Activated T-cell treated with anti-CD3 and anti-CD28 coated beads, Interleukin-2, amount 50 U/mL, for 1 hour (primary cell): ENCODE measurements around the gene SEC61G.

Source experiments
- DNase-seq: peaks from one replicate; pipeline ENCODE4 v3.0.0-alpha.2; 2020

Gene SEC61G

DNA sequence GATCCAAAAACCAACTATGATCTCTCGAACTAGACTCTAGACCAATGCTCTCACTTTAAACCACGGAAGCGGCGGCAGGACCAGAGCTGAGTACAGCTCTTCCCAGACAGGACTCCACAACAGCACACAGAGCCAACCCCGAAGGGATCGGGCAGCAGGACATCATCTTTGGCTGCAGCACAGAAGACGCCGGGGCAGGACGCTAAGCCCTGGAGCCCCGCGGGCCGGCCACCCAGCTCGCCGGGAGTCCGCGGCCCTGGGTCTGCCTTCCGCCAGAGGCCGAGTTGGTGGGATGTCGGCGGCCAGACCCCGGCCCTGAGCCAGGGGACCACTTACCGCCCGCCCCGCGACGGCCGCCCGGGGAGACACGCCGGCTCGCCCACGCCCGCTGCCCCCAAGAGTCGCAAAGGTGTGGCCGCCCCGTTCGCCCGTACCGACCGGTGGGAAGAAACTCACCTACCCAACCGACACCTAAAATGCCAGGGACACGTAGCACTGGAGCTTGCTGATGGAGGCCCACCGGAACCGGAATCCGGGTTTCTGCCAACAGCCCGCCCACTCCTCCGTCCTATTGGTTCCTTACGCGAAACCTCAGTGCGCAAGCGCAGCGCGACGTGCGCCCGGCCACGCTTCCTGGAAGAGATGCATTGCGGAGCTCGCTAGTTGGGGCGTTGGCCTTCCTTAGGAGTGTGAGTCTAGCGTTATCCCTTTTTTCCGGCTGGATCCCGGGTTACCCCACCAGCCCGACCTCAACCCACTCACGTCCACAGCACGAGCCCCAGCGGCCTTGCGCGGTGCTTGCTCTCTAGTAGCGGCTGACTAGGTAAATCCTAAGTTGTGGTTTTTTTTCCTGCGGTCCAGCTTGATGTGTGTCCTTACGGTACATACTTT is at the start of gene SEC61G:
SEC61G (minus strand) TSS at position 510 of the 891 bp plus-strand sequence. CDS start 1,623 bp downstream, outside the sequence.
- DNase-seq = peak; percentile 95

DNA sequence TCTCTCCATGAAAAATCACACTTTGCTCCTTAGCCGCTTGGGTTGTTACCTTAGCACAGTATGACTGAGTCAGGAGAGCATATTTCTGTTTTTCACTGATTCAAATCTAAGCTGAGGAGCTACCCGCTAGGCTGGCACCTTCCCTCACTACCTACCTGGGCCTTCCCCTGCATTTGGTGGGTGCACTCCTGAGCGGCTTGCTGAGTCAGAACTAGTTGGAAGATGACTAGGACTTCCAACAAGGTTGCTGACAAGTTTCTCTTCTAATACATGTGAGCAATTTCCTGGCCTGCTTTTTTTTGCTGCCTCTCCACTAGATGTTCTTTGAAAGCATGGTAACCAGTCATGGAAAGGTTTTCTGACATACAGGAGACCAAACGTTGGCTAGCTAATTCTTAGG is 43.8 kb upstream of the SEC61G start:
- DNase-seq = no peak

DNA sequence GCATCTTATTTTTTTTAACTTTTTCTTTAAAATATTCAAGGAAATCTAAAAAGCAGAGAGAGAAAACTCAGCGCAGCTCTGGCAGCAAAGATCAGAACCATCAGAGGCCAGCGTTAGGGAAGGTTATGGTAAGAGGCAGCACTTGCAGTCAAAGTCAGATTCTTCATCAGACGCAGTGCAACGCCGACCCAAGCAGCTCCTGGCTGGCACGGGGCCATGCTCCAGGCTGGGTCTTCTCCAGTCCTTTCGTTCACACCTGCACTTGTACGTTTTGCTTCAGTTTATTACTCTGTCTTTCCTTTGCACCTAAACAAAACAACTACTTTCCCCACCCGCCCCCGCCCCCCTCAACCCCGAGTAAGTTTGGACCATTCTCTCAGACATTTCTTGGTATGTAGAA is 43.1 kb upstream of the SEC61G start:
- DNase-seq = no peak

DNA sequence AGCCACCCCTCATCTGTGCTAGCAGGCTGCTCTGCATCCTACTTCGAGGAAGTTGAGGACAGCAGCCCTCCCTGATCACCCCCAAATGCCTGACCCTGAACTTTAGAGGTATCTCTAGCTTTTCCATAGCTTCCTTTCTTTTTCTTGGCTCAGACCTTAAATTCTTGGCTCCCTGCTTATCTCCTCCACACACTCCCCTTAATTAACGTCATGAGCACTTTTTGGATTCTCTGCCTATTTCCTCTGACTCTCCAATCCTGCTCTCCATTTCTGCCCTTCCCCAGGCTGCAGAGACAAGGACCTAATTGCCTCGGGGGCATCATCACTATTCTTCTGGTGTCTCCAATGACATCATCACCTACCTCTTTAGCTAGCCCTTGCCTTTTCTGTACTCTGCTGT is 40.8 kb upstream of the SEC61G start:
- DNase-seq = no peak

DNA sequence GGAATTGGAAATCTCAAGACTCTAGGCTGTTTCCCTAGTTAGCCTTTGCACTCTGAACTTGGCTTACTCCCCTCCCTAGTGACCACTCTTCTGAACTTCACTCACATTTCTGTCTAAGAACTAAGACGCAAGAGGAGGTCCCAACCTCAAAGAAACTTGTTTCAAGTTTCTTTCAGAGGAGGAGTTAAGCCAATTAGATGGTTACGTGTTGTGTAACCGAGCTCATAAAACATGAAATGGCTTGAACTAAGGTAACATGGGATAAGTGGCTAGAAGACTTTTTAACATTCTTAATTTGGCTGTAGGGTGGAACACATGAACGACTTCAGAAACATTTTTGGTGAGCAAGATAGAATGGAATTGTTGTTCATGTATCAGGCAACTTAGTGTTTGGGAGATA is 39.5 kb upstream of the SEC61G start:
- DNase-seq = no peak

DNA sequence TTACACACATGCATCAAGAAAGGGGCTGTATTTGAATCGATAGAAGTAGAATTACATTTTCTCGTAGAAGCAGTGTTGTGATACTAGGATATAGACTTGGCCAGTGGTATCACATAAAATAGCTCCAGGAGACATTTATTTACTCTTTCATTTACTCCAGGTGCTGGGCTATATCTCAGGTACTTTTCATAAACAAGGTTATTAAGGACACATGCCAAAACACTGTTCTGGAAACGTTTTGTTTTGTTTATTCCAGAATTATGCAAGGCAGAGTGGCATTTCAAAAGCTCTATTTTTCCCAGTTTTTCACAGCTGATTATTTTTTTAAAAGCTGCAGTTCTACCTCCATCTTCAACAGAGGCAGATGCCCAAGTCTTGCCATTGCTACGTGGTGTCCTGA is 37.8 kb upstream of the SEC61G start:
- DNase-seq = no peak

DNA sequence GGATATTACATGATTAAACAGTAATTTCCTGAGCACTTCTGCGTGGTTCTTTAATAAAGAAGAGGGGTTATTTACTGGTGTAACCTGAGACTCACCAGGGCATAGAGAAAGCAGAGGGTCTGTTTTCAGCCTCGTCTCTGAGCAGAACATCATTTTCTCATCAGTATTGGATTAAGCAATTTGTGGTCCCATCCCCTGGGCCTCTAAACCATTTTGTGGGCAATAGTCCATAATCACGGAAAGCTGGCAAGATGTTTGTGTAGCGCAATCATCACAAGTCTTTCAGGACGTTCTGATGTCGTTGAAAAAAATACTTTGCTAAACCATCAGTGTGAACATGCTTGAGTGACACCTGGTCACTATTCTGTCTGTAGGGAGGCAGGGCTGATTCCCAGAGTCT is 37.1 kb upstream of the SEC61G start:
- no peak for DNase-seq

DNA sequence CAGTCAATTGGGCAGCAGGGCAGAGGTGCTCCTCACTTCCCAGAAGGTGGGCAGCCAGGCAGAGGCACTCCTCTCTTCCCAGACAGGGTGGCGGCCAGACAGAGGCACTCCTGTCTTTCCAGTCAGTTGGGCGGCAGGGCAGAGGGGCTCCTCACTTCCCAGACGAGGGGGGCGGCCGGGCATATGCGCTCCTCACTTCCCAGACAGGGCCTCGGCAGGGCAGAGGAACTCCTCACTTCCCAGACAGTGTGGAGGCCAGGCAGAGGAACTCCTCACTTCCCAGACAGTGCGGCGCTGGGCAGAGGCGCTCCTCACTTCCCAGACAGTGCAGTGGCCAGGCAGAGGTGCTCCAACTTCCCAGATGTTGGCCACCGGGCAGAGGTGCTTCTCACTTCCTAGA is 33.4 kb upstream of the SEC61G start:
- no peak for DNase-seq

DNA sequence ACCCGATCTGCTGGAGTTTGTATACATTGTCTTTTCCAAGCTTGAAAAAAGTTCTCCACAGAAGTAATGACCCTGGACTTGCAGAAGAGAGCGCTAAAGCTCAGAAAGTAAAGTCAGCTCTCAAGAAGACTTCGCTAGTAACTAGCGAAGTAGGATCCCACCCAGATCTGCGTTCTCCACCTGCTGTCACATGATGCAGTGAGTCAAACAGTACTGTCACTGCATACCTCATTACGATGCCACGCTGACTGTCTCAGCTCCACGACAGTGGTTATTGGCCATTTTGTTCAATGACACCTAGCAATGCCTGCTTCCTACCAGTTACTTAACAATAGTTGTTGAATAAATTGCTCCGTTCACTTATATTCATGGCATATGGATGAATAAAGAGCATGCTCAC is 29.7 kb upstream of the SEC61G start:
- DNase-seq = no peak

DNA sequence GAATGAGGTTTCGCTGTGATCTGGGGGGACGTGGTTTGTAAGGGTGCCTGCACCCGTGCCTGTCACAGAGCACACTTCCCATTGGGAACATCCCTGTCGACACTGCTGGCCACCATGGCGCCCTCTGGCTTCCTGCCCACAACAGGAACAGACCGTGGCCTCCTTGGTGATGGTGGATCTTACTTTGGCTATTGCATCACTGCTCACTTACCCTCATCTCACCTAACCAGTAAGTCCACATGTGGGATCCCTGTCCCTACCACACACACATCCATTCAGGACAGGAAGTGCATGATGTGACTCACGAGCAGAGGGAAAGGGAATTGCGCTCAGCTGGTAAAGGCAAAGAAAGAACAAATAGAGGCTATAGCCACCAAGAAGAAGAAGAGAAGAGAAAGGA is 26.2 kb upstream of the SEC61G start:
- DNase-seq = no peak

DNA sequence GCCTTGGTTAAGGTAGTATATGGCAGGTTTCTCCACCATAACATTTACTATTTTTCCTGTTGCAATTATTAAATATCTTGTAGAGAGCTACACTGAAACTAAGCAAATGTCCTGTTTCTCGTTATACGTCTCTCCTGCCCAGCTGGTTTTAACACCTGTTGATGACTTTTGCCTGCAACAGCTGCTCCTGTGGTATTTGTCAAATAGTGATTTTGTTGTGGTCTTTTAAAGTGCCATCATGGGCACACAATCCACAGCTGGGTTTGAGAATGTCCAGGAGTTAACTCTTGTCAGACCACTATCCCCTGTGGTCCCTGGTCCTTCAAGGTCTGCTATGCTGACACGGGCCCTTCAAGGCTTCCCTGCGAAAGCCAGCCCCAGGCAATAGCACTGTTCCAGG is 24.9 kb upstream of the SEC61G start:
- no peak for DNase-seq

DNA sequence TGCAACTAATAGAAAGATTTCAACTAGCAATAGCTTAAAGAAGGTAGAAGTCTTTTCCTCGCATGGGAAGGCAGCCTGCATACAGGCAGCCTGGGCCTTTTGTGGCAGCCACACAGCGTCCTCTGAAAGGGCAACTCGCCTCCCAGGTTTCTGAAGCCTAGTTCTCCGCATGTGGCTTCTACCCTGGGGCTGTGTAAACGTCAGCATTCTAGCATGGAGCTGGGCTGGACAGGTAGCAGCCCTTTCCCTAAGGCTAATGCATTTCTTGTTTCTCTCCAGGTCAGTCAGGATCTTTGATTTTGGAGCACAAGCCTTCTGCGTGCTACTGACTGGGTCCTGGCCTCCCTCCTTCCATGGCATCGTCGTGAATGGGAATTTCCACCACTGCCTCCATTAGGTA is 23.8 kb upstream of the SEC61G start:
- DNase-seq = no peak

DNA sequence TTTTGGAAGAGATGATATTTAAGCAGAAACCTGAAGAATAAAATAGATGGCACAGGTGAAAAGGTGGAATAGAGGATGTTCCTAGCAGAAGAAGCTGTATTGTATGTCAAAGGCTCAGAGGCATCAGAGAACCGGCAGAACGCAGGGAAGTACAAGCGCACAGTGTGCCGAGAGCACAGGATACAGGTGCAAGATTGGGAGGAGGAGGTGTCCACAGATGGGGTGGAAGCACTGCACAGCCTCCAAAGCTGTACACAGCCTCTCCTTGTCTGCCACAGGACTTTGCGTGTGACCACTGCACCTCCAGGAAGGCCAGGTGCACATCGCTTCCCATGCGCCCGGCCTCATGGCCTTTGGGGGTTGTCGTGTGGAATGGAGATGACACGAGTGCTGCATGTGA is 23.3 kb upstream of the SEC61G start:
- no peak for DNase-seq

DNA sequence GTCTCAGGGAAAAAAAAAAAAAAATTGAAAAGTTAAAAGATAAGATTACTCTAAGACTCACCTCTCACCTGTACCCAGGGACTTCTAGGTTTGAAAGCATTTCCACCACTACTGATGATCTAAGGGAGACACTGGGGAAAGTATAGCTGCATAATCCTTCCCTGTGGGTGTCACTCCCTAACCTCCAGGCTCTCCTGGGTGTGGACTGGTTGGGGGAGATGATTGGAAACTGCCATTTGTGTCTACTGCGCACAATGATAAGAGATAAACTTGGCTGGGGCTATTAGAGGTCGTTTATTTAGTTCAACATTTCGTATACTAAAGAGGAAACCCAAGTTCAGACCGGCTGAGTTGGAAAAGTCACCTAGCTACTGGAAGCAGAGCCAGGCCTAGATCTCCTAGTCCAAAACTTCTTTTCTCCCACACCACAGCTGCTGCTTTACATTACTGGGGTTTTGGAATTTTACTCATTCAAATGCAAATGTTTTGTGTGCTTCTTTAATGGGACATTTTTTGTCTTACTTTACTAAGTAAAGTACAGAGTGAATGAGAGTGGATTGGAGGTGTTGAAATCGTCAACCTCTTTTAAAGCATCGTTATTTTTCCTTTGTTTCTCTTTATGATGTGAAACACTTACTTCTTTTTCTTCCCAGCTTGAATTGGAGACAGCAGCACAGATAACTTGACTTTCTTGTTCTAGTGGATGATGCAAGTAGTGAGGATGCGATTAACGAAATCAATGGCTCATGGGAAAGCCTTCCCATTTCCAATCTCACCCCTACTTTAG is 22.3 kb upstream of the SEC61G start:
- no peak for DNase-seq

DNA sequence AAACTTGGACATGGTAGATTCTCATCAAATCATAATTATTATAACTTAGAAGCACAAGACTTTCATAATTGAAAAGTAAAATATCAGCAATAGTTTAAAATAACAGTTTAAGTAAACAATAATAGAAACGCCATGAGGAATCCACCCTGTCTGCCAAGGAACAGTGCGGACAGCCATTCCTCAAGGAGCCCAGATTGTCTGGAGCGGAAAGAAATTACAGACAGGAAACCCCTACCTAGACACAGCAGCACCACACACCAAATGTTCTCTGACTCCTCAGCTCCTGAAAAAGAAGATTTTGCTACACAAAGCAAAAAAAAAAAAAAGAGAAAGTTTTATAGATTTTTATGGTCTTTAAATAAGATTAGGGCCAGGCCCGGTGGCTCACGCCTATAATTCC is 21.5 kb upstream of the SEC61G start:
- no peak for DNase-seq

DNA sequence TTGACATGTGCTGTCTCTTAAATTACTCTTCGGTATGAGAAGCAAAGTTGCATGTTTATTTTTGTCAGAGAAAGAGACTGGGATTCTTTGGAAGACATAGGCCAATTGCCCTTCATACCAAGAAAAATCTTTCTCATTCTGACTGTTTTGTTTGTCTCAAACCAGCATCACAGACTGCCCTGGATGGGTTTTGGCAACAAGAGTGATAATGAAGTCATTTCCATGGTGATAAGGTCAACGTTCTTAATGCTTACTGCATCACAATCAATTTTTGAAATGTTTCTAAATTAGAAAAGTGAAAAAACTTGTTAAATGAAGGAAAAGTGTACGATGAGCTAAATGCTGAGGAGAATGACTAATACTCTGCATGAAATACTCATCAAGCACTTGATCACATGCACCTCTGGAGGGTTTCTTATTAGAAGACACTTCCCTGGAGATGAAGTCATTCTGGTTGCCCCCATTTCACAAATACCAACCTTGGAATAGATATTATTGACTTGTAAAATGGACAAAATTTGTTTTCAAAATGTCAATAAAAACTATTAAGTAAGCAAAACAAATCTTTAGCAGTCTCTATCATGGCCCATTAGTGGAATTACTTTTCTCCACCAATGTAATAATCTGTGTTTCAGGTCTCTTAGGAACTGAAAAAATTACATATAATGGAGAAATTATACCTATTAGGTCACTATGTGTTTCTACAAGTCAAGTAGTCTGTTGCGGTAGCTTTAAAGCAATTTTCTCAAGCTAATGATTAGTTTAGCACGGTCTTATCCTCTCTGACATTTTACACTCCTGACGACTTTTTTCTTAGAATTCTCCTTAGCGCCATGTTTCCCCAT is 19.9 kb upstream of the SEC61G start:
- no peak for DNase-seq

DNA sequence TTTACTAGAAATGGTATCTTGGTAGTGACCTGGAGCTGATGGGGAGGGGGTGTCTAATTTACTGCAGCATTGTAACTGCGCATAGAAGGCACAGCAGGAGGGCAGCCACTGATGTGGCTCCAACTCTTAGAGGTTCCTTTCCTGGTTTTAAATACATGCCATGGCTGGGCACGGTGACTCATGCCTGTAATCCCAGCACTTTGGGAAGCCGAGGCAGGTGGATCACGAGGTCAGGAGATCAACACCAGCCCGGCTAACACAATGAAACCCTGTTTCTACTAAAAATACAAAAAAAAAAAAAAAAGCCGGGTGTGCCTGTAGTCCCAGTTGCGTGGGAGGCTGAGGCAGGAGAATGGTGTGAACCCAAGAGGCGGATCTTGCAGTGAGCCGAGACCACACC is 19.2 kb upstream of the SEC61G start:
- DNase-seq = no peak

DNA sequence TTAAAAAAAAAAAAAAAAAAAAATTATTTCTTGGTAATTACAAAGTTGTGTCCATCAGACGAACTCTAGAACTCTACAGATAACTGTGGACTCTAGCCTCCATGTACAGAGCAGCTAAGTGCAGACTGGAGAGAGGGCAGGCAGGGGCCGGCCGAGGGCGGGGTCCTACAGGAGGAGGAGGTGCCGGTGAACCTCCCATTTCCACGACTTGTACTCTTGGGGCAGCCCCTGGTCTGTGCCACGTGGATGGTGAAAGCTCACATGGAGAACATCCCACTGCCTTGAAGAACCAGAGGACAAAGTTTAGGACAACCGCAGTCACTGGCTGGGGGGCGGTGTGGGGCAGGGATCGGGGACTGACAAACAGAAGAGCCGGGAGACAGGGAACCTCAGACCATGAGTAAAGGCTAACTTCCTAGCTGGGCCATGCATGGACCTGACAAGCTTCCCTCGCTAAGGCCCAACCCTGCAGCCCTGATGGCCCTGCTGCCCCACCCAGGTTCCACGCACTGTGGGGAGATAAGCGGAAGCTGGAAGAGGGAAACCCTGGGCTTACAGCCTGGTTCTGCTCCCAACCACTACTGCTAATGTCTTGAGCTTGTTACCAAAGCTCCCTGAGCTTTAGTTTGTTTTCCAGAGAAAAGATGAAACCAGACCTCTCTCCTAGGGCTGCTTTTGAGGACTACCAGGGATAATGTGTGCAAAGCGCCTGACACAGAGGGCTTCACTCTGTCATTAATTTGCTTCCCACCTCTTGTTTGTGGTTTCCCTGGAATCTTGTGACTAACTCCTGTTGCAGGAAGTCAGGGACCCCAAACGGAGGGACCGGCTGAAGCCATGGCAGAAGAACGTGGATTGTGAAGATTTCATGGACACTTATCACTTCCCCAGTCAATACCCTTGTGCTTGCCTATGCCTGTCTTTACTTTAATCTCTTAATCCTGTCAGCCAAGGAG is 16.1 kb upstream of the SEC61G start:
- DNase-seq = no peak

DNA sequence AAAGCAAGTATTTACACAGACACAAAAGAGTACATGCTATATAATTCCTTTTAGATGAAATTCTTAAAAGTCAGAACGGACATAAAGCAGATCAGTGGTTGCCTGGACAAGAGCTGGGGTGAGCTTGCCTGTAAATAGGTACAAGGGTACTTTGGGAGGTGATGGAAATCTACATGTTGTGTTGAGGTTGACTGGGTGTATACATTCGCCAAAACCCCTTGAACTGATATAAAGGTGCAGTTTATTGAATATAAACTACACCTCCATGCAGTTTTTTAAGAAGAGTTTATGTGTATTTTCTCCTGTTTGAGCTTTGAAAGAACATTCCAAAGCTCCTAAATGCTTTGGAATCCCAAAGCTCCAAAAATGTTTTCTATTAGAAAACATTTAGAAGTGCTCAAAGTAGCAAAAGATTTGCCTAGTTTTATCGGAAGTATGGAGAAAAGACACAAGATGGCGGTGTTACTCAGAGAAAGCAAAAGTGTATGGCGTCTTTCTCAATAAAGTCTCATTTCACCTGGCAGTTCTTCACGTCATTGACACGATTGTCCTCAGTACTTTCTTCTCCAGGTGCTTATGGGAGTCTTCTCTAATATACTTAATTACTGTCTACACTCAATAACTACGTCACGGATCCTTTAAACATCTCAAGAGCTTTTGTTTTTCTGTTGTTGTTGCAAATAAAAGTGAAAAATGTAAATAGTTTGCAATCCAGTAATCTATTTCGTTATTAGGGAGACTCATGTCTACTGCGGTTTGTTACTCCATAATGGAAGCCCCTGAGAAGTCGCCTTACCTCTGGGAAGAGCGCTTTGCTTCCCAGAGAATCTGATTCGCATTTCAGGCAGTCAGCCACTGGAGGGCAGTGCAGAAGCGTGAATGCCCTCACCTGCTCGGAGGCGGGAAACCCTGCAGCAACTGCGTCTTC is 14.7 kb upstream of the SEC61G start:
- DNase-seq = peak; percentile 62

DNA sequence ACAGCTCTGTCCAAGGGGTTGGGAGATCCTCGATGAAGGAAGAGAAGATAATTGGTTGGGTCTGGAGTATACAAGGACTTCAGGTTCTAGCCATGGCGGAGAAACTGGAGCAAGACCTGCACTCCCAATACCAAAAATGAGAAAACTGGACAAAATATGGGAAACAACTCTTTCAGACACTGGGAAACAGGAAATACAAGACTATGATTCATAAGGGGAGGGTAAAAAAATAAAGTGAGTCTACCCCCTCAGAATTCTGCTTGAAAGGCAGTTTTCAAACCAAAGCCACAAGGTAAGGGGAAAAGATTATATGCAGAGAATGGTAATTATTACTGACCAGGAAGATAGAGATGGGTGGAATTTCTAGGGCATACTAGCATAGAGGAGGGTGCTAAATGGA is 10.2 kb upstream of the SEC61G start:
- no peak for DNase-seq

DNA sequence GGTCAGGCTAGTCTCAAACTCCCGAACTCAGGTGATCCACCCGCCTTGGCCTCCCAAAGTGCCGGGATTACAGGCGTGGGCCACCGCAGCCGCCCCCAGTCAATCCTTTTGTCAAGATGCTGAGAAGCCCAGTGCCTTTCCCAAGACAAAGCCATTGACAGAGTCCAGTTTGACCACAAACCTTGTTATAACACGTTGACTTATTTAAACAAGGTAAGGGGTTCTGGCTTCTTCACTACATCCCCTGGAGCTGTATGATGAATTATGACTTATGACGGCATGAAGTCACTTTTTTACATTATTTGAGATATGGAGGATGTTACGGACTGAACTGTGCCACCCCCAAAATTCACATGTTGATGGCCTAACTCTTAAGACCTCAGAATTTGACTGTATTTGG is 5.8 kb upstream of the SEC61G start:
- no peak for DNase-seq
